GM23248 (cell line): ENCODE measurements around the gene RHPN2.

Source experiments
- EZH2 ChIP-seq: fragments of 200-600 bp; sonication (generic); IDR thresholded peaks from 2 replicates; pipeline ENCODE4 v1.6.1; 2018; ENCODE audit warnings: antibody characterized with exemption, mild to moderate bottlenecking; ENCODE audit not compliant: insufficient read depth, poor library complexity, severe bottlenecking
- EZH2phosphoT487 ChIP-seq: fragments of 200-600 bp; sonication (generic); IDR thresholded peaks from 2 replicates; pipeline ENCODE4 v1.6.1; 2018; ENCODE audit warnings: antibody characterized with exemption, moderate library complexity, mild to moderate bottlenecking, low read depth; ENCODE audit not compliant: insufficient read depth

DNA sequence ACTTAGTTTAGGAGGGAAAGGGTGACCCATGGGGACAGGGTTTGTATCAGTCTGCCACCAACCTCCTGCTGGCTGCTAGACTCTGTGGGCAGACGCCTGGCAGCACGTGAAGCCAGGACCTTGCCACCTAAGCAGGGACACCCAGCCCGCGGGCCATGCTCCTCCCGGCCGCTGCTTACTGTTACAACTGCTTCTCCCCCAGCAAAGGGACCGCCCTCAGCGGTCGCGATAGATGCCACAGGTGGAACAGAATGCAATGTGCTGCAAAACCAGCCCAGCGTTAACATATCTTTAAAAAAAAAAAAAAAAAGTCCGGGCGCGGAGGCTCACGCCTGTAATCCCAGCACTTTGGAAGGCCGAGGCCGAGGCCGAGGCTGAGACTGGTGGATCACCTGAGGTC, 1.9 kb upstream of the RHPN2 start:
- no peak for TF ChIP-seq EZH2
- no peak for TF ChIP-seq EZH2phosphoT487
